H7 (cell line): ENCODE data around the gene YARS1. TPM values are rescaled to one million over a fixed set of nuclear protein-coding genes. Genes with fewer than 3 reads are reported as not detected.

Experiments
- DNase-seq: peaks from one replicate; pipeline ENCODE4 v3.0.0; 2012
- H3K27me3 ChIP-seq: 2 replicates; pipeline ENCODE4 v1.6.0; 2011; ENCODE audit warnings: mild to moderate bottlenecking, low read length; ENCODE audit not compliant: control insufficient read depth, insufficient read depth
- H3K36me3 ChIP-seq: replicated peaks from 2 replicates; pipeline ENCODE4 v1.5.1; 2011; ENCODE audit warnings: low read length; ENCODE audit not compliant: control insufficient read depth, insufficient read depth
- H3K4me3 ChIP-seq: 2 replicates; pipeline ENCODE4 v1.5.1; 2011; ENCODE audit warnings: low read depth, mild to moderate bottlenecking, control low read depth, low read length, moderate library complexity; ENCODE audit not compliant: insufficient read depth
- total RNA-seq: library from RNA; depleted of rRNA; stranded (reverse); fragments of >200 nt; shearing (Covaris generic); gene quantifications from 2 replicates; pipeline ENCODE4 v1.2.3, GENCODE V29; 2014

YARS1 gene
- total RNA-seq, 1 experiment from 2014 or later = 260 TPM

- Histone ChIP-seq H3K27me3 (no peaks in the 10 kb centered on the region), H3K4me3 (no peak overlapping the region), H3K36me3 (peaks cover 26% of the 10 kb centered on the region)
- no peak for DNase-seq
These were observed 13.1 kb upstream of the YARS1 start for GRCh38 chr1:32830092-32830852.

GRCh38 chr1:32828341-32828740 lies 11.2 kb upstream of the YARS1 start:
- Histone ChIP-seq H3K4me3 (no peak overlapping the region), H3K27me3 (no peaks in the 10 kb centered on the region), H3K36me3 (peaks cover 27% of the 10 kb centered on the region)
- DNase-seq = no peak

- Histone ChIP-seq H3K27me3 (no peaks in the 10 kb centered on the region), H3K4me3 (no peak overlapping the region), H3K36me3 (peaks cover 24% of the 10 kb centered on the region)
- no peak for DNase-seq
These were observed 8.0 kb upstream of the YARS1 start for GRCh38 chr1:32825181-32825580.

DNA sequence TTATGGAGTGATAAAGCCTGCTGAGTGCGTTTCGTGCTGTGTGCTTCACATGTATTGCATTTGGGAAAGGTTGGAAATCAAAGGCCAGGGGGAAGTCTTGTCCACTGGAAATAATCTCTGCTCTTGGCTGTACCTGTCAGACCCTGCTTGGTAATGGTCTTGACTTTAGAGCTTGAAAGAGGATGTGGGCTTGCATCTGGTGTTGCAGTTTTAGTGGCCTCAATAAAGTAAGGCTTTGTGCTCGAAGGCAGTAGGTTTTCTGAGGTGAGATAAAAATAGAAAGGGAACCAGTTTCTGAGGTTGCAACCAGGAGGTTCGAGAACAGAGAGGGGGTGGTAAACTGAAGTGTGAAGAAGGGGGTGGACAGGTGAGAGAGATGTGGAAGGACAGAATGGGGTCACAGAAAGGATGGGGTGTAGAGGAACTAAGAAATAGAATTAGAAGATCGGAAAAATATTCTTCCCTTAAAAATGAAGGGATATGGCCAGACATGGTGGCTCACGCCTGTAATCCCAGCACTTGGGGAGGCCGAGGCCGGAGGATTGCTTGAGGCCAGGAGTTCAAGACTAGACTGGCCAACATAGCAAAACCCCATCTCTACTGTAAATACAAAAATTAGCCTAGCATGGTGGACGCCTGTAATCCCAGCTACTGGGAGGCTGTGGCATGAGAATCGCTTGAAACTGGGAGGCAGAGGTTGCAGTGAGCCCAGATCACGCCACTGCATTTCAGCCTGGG lies 1.8 kb upstream of the YARS1 start:
- Histone ChIP-seq H3K36me3 (no peaks in the 10 kb centered on the region), H3K4me3 (peak overlapping the region; percentile 99; the same call in 1 of the 2 replicates), H3K27me3 (no peaks in the 10 kb centered on the region)
- no peak for DNase-seq

GRCh38 chr1:32817815-32818786 lies 943 bp upstream of the YARS1 start:
- H3K4me3 ChIP-seq = peak overlapping the region; percentile 99
- H3K27me3 ChIP-seq = no peaks in the 10 kb centered on the region
- DNase-seq = peak; percentile 90
- H3K36me3 ChIP-seq = no peaks in the 10 kb centered on the region

DNA sequence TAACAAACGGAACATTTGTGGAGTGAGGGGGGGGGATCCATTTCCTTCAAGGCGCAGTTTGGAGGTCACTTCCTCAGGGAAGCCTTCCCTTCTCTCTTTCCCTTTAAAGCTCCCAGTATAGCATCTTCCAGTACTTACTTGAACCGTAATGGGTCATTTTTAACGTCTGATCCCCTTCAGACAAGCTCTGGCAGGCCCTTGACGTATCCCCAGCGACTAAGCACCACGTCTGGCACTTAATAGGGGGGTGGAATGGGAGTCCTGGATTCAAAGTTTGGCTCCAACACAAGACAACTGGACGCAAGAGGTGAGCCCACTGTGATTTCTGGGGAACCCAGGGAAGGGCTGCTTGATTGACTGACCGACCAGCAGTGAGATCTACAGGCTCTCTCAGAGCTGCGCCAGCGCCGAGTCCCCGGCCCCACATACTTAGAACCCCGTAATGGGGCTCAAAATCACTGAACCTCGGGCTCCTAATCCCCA lies 441 bp downstream of the YARS1 start:
- Histone ChIP-seq H3K36me3 (no peaks in the 10 kb centered on the region; the same call in 1 of the 2 replicates), H3K27me3 (no peaks in the 10 kb centered on the region), H3K4me3 (peak overlapping the region; percentile 98)
- peak; percentile 60 for DNase-seq

GRCh38 chr1:32813941-32814739 lies 3.0 kb downstream of the YARS1 start:
- peaks cover 12% of the 10 kb centered on the region for H3K36me3 ChIP-seq
- H3K27me3 ChIP-seq = no peaks in the 10 kb centered on the region
- no peak for DNase-seq
- no peak overlapping the region for H3K4me3 ChIP-seq

DNA sequence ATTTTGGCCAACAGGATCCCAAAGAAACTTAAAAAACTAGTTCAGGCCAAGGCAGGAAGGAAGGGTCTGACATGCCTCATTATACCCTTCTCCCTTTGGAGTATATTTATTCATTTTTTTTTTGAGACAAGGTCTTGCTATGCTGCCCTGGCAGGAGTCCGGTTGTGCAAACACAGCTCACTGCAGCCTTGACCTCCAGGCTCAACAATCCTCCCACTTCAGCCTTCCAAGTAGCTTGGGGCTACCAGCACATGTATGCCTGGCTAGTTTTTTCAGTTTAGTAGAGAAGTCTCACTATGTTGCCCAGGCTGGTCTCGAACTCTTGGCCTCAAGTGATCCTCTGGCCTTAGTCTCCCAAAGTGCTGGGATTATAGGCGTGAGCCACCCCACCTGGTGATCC lies 5.2 kb downstream of the YARS1 start:
- no peak for DNase-seq
- Histone ChIP-seq H3K36me3 (peaks cover 18% of the 10 kb centered on the region), H3K27me3 (no peaks in the 10 kb centered on the region), H3K4me3 (no peak overlapping the region)

DNA sequence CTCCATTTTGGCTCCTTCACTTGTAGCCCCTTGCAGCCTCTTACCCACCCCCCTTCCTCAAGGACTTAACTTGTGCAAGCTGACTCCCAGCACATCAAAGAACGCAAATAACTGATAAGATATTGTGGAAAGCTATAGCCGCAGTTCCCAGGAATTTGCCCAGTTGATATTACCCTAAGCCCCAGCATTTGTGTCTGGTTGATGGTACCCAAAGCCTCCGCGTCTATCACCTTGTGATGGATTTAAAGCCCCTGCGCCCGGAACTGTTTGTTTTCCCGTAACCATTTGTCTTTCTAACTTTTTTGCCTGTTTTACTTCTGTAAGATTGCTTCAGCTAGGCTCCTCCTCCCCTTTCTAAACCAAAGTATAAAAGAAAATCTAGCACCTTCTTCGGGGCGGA lies 5.9 kb downstream of the YARS1 start:
- Histone ChIP-seq H3K27me3 (no peaks in the 10 kb centered on the region), H3K36me3 (peaks cover 22% of the 10 kb centered on the region), H3K4me3 (no peak overlapping the region)
- no peak for DNase-seq

DNA sequence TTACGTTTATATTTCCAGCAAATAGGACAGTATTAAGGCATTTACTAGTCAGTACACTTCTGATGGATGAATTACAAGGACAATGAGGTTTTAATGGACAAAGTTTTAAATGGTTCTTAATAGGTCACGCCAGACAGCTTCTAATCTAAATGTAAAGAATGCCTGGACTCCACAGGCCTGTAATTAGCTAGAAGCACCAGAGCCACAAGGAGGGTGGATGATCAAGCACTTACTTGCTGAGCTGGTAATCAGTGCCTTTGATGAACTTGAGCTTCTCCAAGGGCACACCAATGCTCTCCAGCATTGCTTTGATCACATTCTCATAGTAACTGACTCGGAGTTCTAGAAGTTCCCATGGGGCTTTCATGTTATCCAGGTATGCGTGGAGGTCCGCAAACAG lies 6.8 kb downstream of the YARS1 start:
- no peak overlapping the region for H3K4me3 ChIP-seq
- H3K36me3 ChIP-seq = peaks cover 27% of the 10 kb centered on the region
- H3K27me3 ChIP-seq = no peaks in the 10 kb centered on the region
- no peak for DNase-seq

DNA sequence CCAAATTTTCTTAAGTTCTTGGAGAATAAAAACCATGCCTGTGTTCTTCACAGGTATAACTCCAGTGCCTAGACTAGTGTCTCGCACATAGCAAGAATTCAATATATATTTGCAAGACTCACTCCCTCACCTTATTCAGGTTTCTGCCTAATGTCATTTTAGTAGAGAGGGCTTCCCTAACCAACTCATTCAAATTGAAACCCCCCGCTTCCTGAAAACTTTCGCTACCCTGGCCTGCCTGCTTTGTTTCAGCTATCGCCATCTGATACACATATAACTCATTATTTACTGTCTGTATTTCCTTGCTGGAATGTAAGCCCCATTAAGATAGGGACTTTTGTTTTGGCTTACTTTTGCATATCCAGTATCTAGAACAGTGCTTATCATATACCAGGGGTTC lies 8.6 kb downstream of the YARS1 start:
- H3K4me3 ChIP-seq = no peak overlapping the region
- no peaks in the 10 kb centered on the region for H3K27me3 ChIP-seq
- peaks cover 30% of the 10 kb centered on the region for H3K36me3 ChIP-seq
- DNase-seq = no peak

DNA sequence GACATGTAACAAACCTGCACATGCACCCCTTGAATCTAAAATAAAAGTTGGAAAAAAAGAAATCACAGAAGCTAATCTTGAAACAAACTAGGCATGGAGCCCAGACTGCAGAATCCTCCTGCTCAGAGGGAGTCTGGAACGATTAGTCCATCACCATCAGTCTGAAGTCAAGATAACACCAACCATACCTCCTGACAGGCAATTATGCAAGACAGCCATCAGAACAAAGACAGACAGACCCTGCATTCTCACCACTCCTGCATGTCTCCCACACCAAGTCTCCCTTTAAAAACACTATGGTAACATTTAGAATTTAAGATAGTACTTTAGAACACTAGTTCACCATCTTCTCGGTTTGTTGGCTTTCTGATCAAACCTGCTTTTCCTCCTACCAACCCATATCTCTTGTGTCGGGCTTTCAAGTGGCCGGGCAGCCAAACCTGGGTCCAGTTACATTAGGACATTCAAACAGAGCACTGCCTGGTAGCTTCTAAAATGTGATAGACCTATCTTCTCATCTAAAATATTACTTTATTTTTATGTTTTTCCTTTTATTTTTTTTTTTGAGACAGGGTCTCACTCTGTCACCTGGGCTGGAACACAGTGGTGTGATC lies 10.1 kb downstream of the YARS1 start:
- Histone ChIP-seq H3K27me3 (no peaks in the 10 kb centered on the region), H3K4me3 (no peak overlapping the region), H3K36me3 (peaks cover 37% of the 10 kb centered on the region)
- DNase-seq = no peak

- Histone ChIP-seq H3K4me3 (no peak overlapping the region), H3K36me3 (peaks cover 37% of the 10 kb centered on the region), H3K27me3 (no peaks in the 10 kb centered on the region)
- no peak for DNase-seq
These were observed 10.9 kb downstream of the YARS1 start for GRCh38 chr1:32806290-32806689.
